IPS DF 19.7 (cell line): ENCODE data around the gene RNF187.

ENCODE experiments used
- DNase-seq: peaks from one replicate; pipeline ENCODE4 v3.0.0-alpha.2; 2013; ENCODE audit warnings: low read depth, low spot score

RNF187 gene

GRCh38 chr1:228544021-228544850, 57.1 kb downstream of the RNF187 start:
- DNase-seq: no peak

- DNase-seq: no peak
These were observed 57.9 kb downstream of the RNF187 start for GRCh38 chr1:228544921-228545591.
